Adrenal gland (tissue), 5 donors: ENCODE results near the gene ARMC6.

ENCODE experiments used
- POLR2A ChIP-seq, 2 donors: fragments of 450-650 bp; IDR thresholded peaks; one replicate each; pipeline ENCODE4 v1.6.1; 2017; ENCODE audit warnings: antibody characterized with exemption in 2 of 2, mild to moderate bottlenecking in 2 of 2, moderate library complexity in 1 of 2
- TF ChIP-seq, protein P1 (sequence below), 6 experiments: fragments of 450-650 bp in 4 of 6; fragments of 200-600 bp in 2 of 6; sonication (generic) in 1 of 6; IDR thresholded peaks; 1 replicate in 5 of 6; 2 replicates in 1 of 6; pipeline versions ENCODE4 v1.5.1 to v1.8.0; 2016 to 2021; ENCODE audit warnings: antibody characterized with exemption in 6 of 6, mild to moderate bottlenecking in 2 of 6, moderate library complexity in 1 of 6
- donor health status: DM: no; HTN: no; CAD: no.

DNA sequence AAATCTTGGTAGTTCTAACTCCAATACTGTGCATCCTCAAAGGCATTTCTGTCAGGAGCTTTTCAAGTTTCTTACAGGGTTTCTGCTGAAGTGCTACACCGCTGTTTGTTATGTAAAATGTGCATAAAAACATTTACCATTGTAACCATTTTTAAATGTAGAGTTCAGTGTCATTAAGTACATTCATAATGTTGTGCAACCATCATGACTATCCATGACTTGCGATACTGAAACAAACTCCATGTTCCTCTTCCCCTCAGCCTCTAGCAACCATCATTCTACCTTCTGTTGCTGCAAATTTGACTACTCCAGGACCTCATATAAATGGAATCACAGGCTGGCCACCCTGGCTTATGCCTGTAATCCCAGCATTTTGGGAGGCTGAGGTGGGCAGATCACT, 16.0 kb downstream of the ARMC6 start:
- TF ChIP-seq, protein P1, sequence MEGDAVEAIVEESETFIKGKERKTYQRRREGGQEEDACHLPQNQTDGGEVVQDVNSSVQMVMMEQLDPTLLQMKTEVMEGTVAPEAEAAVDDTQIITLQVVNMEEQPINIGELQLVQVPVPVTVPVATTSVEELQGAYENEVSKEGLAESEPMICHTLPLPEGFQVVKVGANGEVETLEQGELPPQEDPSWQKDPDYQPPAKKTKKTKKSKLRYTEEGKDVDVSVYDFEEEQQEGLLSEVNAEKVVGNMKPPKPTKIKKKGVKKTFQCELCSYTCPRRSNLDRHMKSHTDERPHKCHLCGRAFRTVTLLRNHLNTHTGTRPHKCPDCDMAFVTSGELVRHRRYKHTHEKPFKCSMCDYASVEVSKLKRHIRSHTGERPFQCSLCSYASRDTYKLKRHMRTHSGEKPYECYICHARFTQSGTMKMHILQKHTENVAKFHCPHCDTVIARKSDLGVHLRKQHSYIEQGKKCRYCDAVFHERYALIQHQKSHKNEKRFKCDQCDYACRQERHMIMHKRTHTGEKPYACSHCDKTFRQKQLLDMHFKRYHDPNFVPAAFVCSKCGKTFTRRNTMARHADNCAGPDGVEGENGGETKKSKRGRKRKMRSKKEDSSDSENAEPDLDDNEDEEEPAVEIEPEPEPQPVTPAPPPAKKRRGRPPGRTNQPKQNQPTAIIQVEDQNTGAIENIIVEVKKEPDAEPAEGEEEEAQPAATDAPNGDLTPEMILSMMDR (IDR thresholded peaks at IDR 0.05): no peak
- TF ChIP-seq POLR2A (IDR thresholded peaks at IDR 0.05): no peak
